IMR-90 (cell line): ENCODE data around the gene ARHGEF16. TPM values are rescaled to one million over a fixed set of nuclear protein-coding genes. Genes with fewer than 3 reads are reported as not detected.
A peak's percentile ranks its signal among the peaks of the same experiment; 100 is the strongest.

Experiments used
- ATAC-seq: fragments of 200-7000 bp; cut with Tn5 transposase; 2 replicates; pipeline ENCODE4 v1.9.1; 2020; ENCODE audit warnings: low read depth, mild to moderate bottlenecking, moderate library complexity
- BruUV-seq: library from RNA; stranded (reverse); fragments of 400-500 nt; replicated peaks from 2 replicates; lab custom pipeline; 2021; lab: Mats Ljungman, UMichigan
- CTCF ChIA-PET: fragments of 300-600 bp; formaldehyde crosslinking; extraction: SDS; loops from one replicate; lab custom pipeline; 2021; ENCODE audit warnings: antibody characterized with exemption; lab: Yijun Ruan, JAX
- POLR2A ChIA-PET: fragments of 300-600 bp; sonication (Branson Sonifier 250); formaldehyde crosslinking; loops from one replicate; lab custom pipeline; 2022; ENCODE audit warnings: antibody characterized with exemption; ENCODE audit not compliant: unreplicated experiment; lab: Charles Lee
- DNase-seq: peaks from one replicate; pipeline ENCODE4 v3.0.0; 2013
- H2AFZ ChIP-seq: replicated peaks from 2 replicates; pipeline ENCODE3; 2013; ENCODE audit warnings: low read length, mild to moderate bottlenecking; ENCODE audit not compliant: poor library complexity
- H2AK5ac ChIP-seq: 2 replicates; pipeline ENCODE4 v1.6.1; 2013; ENCODE audit warnings: low read depth, low read length, inconsistent platforms
- H2AK9ac ChIP-seq: replicated peaks from 2 replicates; pipeline ENCODE3; 2013; ENCODE audit warnings: mild to moderate bottlenecking, low read depth, low read length, moderate library complexity; ENCODE audit not compliant: poor library complexity
- H2BK120ac ChIP-seq: 2 replicates; pipeline ENCODE4 v1.6.1; 2013; ENCODE audit warnings: low read depth, low read length, inconsistent platforms
- H2BK15ac ChIP-seq: 3 replicates; pipeline ENCODE4 v1.6.1; 2013; ENCODE audit warnings: low read depth, low read length, inconsistent platforms
- H2BK20ac ChIP-seq: 2 replicates; pipeline ENCODE4 v1.6.1; 2013; ENCODE audit warnings: low read depth, mild to moderate bottlenecking, inconsistent platforms, low read length, moderate library complexity
- H2BK5ac ChIP-seq: 2 replicates; pipeline ENCODE4 v1.6.1; 2013; ENCODE audit warnings: mild to moderate bottlenecking, low read depth, low read length, inconsistent platforms; ENCODE audit not compliant: poor library complexity, severe bottlenecking
- H3K14ac ChIP-seq: replicated peaks from 2 replicates; pipeline ENCODE4 v1.6.1; 2013; ENCODE audit warnings: low read depth, low read length, inconsistent platforms
- H3K18ac ChIP-seq: 2 replicates; pipeline ENCODE4 v1.6.1; 2013; ENCODE audit warnings: low read depth, low read length, control low read depth
- H3K23ac ChIP-seq: 2 replicates; pipeline ENCODE4 v1.6.1; 2013; ENCODE audit warnings: low read depth, low read length, inconsistent platforms
- H3K27ac ChIP-seq: 2 replicates; pipeline ENCODE4 v1.5.1; 2013; ENCODE audit warnings: mild to moderate bottlenecking, control low read depth, low read length; ENCODE audit not compliant: insufficient read depth
- H3K27me3 ChIP-seq: 2 replicates; pipeline ENCODE4 v1.6.1; 2013; ENCODE audit warnings: low read length; ENCODE audit not compliant: control insufficient read depth, insufficient read depth
- H3K36me3 ChIP-seq: 2 replicates; pipeline ENCODE4 v1.6.1; 2013; ENCODE audit warnings: low read length, mixed read lengths; ENCODE audit not compliant: control insufficient read depth, insufficient read depth
- H3K4ac ChIP-seq: 2 replicates; pipeline ENCODE4 v1.6.1; 2013; ENCODE audit warnings: low read depth, low read length, inconsistent platforms
- H3K4me1 ChIP-seq: 2 replicates; pipeline ENCODE4 v1.6.1; 2013; ENCODE audit warnings: low read length, mixed read lengths; ENCODE audit not compliant: control insufficient read depth, insufficient read depth
- H3K4me2 ChIP-seq: 2 replicates; pipeline ENCODE4 v1.6.1; 2013; ENCODE audit warnings: low read depth, mild to moderate bottlenecking, control low read depth, low read length, moderate library complexity
- H3K4me3 ChIP-seq: 2 replicates; pipeline ENCODE4 v1.5.1; 2013; ENCODE audit warnings: low read depth, mild to moderate bottlenecking, control low read depth, low read length, moderate library complexity; ENCODE audit not compliant: insufficient read depth
- H3K56ac ChIP-seq: 2 replicates; pipeline ENCODE4 v1.6.1; 2013; ENCODE audit warnings: low read length, inconsistent platforms; ENCODE audit not compliant: insufficient read depth; ENCODE audit errors: extremely low read depth
- H3K79me1 ChIP-seq, 2 experiments: 2 replicates each; pipeline ENCODE4 v1.6.1; 2013; ENCODE audit warnings: low read length in 2 of 2, inconsistent platforms in 1 of 2, low read depth in 1 of 2
- H3K9ac ChIP-seq: 2 replicates; pipeline ENCODE4 v1.6.1; 2013; ENCODE audit warnings: low read depth, low read length, control low read depth
- H3K9me1 ChIP-seq: 2 replicates; pipeline ENCODE4 v1.6.1; 2013; ENCODE audit warnings: low read length, inconsistent platforms; ENCODE audit not compliant: insufficient read depth
- H3K9me3 ChIP-seq: 2 replicates; pipeline ENCODE4 v1.6.1; 2013; ENCODE audit warnings: low read length; ENCODE audit not compliant: control insufficient read depth, insufficient read depth
- H4K20me1 ChIP-seq: 2 replicates; pipeline ENCODE4 v1.6.1; 2013; ENCODE audit warnings: low read length, inconsistent platforms; ENCODE audit not compliant: insufficient read depth
- H4K5ac ChIP-seq: 2 replicates; pipeline ENCODE4 v1.6.1; 2013; ENCODE audit warnings: mild to moderate bottlenecking, low read depth, low read length, control low read depth
- H4K8ac ChIP-seq, 2 experiments: 2 replicates each; pipeline ENCODE4 v1.6.1; 2013; ENCODE audit warnings: low read depth in 2 of 2, low read length in 2 of 2, control low read depth in 1 of 2, inconsistent platforms in 1 of 2
- H4K91ac ChIP-seq: 2 replicates; pipeline ENCODE4 v1.6.1; 2013; ENCODE audit warnings: low read depth, low read length, inconsistent platforms; ENCODE audit not compliant: insufficient read depth
- BHLHE40 ChIP-seq: fragments of 150-350 bp; IDR thresholded peaks from 2 replicates; pipeline ENCODE4 v1.6.1; 2016; ENCODE audit warnings: mild to moderate bottlenecking, low read depth, low read length
- FOS ChIP-seq: fragments of 150-350 bp; IDR thresholded peaks from 2 replicates; pipeline ENCODE4 v1.6.1; 2016; ENCODE audit warnings: low read depth, low read length
- MAFK ChIP-seq: IDR thresholded peaks from 2 replicates; pipeline ENCODE4 v1.6.1; 2012; ENCODE audit warnings: low read depth, low read length, improper control_type of control experiment
- MAZ ChIP-seq: IDR thresholded peaks from 2 replicates; pipeline ENCODE4 v1.6.1; 2012; ENCODE audit warnings: low read depth, mild to moderate bottlenecking, low read length, improper control_type of control experiment, moderate library complexity, borderline replicate concordance
- USF2 ChIP-seq: fragments of 150-350 bp; IDR thresholded peaks from 2 replicates; pipeline ENCODE4 v1.6.1; 2017; ENCODE audit warnings: mild to moderate bottlenecking, antibody characterized with exemption, low read length, low read depth
- WGBS, 2 experiments: methylation state at CpG; one replicate each; pipeline versions ENCODE4 v1.1.5 to v1.1.7; 2013; ENCODE audit warnings: missing lambda C conversion rate in 2 of 2; ENCODE audit not compliant: insufficient read length in 1 of 2; ENCODE audit errors: extremely low coverage in 2 of 2; 5-methylcytosine and 5-hydroxymethylcytosine counted together
- dilution Hi-C: fragments of 300-500 bp; cut with HindIII; formaldehyde crosslinking; loops from one replicate; pipeline ENCODE4 v1.14.3; 2018; ENCODE audit warnings: low sequenced_read_pairs; ENCODE audit not compliant: unreplicated experiment
- in situ Hi-C: fragments of 300-500 bp; cut with MboI; formaldehyde crosslinking; loops from 3 replicates; pipeline ENCODE4 v1.14.3; 2019; ENCODE audit warnings: low sequenced_read_pairs, inconsistent platforms, mixed read lengths
- intact Hi-C: fragments of 100-400 bp; cut with micrococcal nuclease; formaldehyde crosslinking; loops from 2 replicates; pipeline ENCODE4 v1.10.0; 2022
- polyA plus RNA-seq, 3 experiments: library from polyadenylated mRNA; depleted of rRNA; stranded (reverse); fragments of >200 nt; gene quantifications; 2 replicates each; pipeline ENCODE4 v1.2.3, GENCODE V29; 2012; ENCODE audit warnings: low replicate concordance in 1 of 3
- total RNA-seq: library from RNA; depleted of rRNA; stranded (reverse); fragments of >200 nt; gene quantifications from 2 replicates; pipeline ENCODE4 v1.2.3, GENCODE V29; 2012

ARHGEF16 gene
- total and polyA plus RNA-seq, 2 of the 4 experiments (the other 2 are of a cell fraction) = 0.18 to 0.39 TPM

DNA sequence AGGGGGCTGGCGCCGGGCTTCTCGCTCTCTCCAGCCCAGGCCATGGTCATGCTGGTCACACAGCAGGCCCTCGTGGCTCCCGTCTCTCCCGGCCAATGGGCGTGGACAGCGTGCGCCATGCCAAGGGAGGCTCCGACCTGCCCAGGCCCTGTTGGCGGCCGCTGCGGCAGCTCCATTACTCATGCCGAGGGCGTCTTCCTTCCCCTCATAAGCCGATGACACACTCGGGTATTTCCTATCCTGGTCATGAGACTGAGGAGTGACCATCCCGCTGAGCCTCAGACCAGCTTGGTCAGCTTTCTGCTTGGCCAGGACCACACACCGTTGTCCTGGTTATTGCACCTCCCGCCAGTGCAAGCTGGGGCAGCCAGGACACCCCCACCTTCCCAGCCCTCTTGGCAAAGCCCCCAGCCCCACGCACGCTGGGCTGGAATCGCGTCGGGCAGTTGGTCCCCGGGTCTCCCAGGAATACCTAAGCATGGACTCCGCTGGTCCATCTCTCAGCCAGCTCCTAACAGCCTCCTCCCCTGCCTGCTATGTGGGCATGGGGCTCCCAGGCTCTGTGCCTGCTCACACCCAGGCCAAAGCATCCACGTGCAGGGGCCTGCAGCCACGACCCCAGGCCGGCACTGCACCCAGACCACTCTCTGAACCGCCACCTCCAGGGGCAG, 49.8 kb downstream of the ARHGEF16 start:
- peak overlapping the region; percentile 75 for H3K4ac ChIP-seq
- H4K20me1 ChIP-seq = no peaks in the 10 kb centered on the region
- H2BK20ac ChIP-seq = peak overlapping the region; percentile 75; the same call in 1 of the 2 replicates
- no peaks in the 10 kb centered on the region for H3K36me3 ChIP-seq
- peak overlapping the region; percentile 71; the same call in 1 of the 2 replicates for H2AK5ac ChIP-seq
- no TSS peak for BruUV-seq
- ChIA-PET POLR2A (no interaction called here), CTCF (no interaction called here)
- dilution Hi-C loops (no loop called here), intact Hi-C loops (loop anchor here (5.0 kb wide), 1 partner anchor 38 kb away; no protein-coding TSS in a partner anchor), in situ Hi-C loops (loop anchor here (5.0 kb wide), 1 partner anchor 48 kb away; no protein-coding TSS in a partner anchor)
- peak overlapping the region; percentile 8 for H2AK9ac ChIP-seq
- no peak overlapping the region; the same call in 1 of the 2 replicates for H3K18ac ChIP-seq
- H3K9me3 ChIP-seq = no peaks in the 10 kb centered on the region
- H4K5ac ChIP-seq = no peak overlapping the region; the same call in 1 of the 2 replicates
- H3K4me1 ChIP-seq = peaks cover 7% of the 10 kb centered on the region; the same call in 1 of the 2 replicates
- H3K56ac ChIP-seq = no peak overlapping the region
- peaks cover 3% of the 10 kb centered on the region; the same call in 1 of the 2 replicates for H3K9me1 ChIP-seq
- ATAC-seq = peak; percentile 84
- TF ChIP-seq MAZ (no peak), USF2 (0 out of 2 replicates have a peak, but pooled peaks have one; percentile 23), FOS (peak; percentile 44; the same call in 1 of the 2 replicates), MAFK (peak; percentile 30; the same call in 1 of the 2 replicates), BHLHE40 (peak; percentile 60)
- H2BK5ac ChIP-seq = peak overlapping the region; percentile 83
- H3K27ac ChIP-seq = no peak overlapping the region
- no peak overlapping the region for H3K4me3 ChIP-seq
- H3K14ac ChIP-seq = peak overlapping the region; percentile 40; the same call in 1 of the 2 replicates
- H2BK120ac ChIP-seq = peak overlapping the region; percentile 87
- H3K79me1 ChIP-seq = no peaks in the 10 kb centered on the region
- 71% methylated on average over 6 of the region's 31 CpGs; no CpG with 5 or more reads in 1 of the 2 experiments for WGBS, 2 experiments
- H3K23ac ChIP-seq = peak overlapping the region; percentile 42
- no peak overlapping the region for H3K9ac ChIP-seq
- no peak overlapping the region for H3K4me2 ChIP-seq
- H3K27me3 ChIP-seq = no peaks in the 10 kb centered on the region
- H2AFZ ChIP-seq = peak overlapping the region; percentile 79
- H2BK15ac ChIP-seq = no peak overlapping the region; the same call in 2 of the 3 replicates
- DNase-seq = peak; percentile 89
- H4K8ac ChIP-seq = peak overlapping the region in 1 of 2 experiments; percentile 35; a peak in 1 of 4 replicates
- H4K91ac ChIP-seq = peak overlapping the region; percentile 66
